Central memory CD8-positive, alpha-beta T cell (primary cell): ENCODE measurements around the gene C22orf15.

ENCODE experiments used
- ATAC-seq: fragments of 150-1000 bp; cut with Tn5 transposase; replicated peaks from 2 replicates; pipeline ENCODE4 v1.10.0; 2022; ENCODE audit warnings: mild to moderate bottlenecking, moderate FRiP score, moderate number of reproducible peaks; ENCODE audit not compliant: poor library complexity, severe bottlenecking; ENCODE audit errors: extremely low read depth
- DNase-seq, 2 donors: peaks; one replicate each; pipeline ENCODE4 v3.0.0; 2021; ENCODE audit warnings: low spot score in 2 of 2
- H3K27ac Mint-ChIP-seq: one replicate; pipeline ENCODE4 v1.8.0; 2022; ENCODE audit warnings: low read depth, mild to moderate bottlenecking, moderate library complexity, mixed read lengths
- H3K27me3 Mint-ChIP-seq: one replicate; pipeline ENCODE4 v1.8.0; 2022; ENCODE audit warnings: mixed read lengths
- H3K36me3 Mint-ChIP-seq: one replicate; pipeline ENCODE4 v1.8.0; 2022; ENCODE audit warnings: mild to moderate bottlenecking, moderate library complexity, mixed read lengths; ENCODE audit not compliant: insufficient read depth
- H3K4me1 Mint-ChIP-seq: one replicate; pipeline ENCODE4 v1.8.0; 2022; ENCODE audit warnings: mixed read lengths
- H3K4me3 Mint-ChIP-seq: one replicate; pipeline ENCODE4 v1.8.0; 2022; ENCODE audit warnings: mild to moderate bottlenecking, moderate library complexity, mixed read lengths
- H3K9me3 Mint-ChIP-seq: one replicate; pipeline ENCODE4 v1.8.0; 2022; ENCODE audit warnings: mixed read lengths

Gene C22orf15

GRCh38 chr22:23753385-23753784, 9.4 kb upstream of the C22orf15 start:
- peaks cover 13% of the 10 kb centered on the region for H3K4me1 Mint-ChIP-seq
- no peak overlapping the region for H3K27ac Mint-ChIP-seq
- no peaks in the 10 kb centered on the region for H3K27me3 Mint-ChIP-seq
- ATAC-seq (no peak), DNase-seq (no peak)
- peak overlapping the region; percentile 48 for H3K4me3 Mint-ChIP-seq
- H3K9me3 Mint-ChIP-seq = no peaks in the 10 kb centered on the region
- H3K36me3 Mint-ChIP-seq = peaks cover 3% of the 10 kb centered on the region

DNA sequence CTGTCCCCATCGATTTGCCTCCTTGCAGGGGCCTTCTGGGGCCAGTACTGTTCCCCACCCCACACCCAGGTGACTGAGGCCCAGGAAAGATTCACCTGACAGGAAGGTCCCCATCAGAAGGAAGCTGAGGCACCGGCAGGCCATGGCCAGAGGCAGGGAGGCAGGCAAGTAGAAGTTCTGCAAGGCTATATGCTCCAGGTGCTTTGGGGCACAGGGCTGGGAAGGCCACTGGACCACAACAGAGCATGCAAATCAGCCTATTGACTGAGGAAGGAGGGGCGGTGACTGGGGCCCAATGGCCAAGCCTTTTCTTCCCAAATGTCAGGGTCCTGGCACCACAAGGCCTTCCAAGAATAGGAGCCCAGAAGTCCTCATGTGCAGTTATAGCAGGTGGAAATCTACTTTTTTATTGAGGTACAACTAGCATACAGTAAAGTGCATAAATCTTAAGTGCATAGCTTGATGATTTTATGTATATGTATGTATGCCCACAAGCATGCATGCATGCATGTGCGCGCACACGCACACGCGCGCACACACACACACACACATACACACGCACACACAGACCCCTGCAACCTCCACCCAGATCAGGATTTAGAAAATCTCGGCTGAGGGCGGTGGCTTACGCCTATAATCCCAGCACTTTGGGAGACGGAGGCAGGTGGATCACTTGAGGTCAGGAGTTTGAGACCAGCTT, 8.4 kb upstream of the C22orf15 start, which contains the start of gene VPREB3:
Gene VPREB3, minus strand, starts transcription at position 206 of the 700 bp plus-strand sequence. Its CDS starts 62 bp downstream, at position 144.
- Mint-ChIP-seq H3K27ac (no peak within 1 kb of the TSS), H3K9me3 (no peaks in the 10 kb centered on the region), H3K4me1 (peaks cover 13% of the 10 kb centered on the region), H3K36me3 (peaks cover 3% of the 10 kb centered on the region), H3K27me3 (no peaks in the 10 kb centered on the region), H3K4me3 (peak within 1 kb of the TSS; percentile 48)
- DNase-seq (no peak), ATAC-seq (no peak)

DNA sequence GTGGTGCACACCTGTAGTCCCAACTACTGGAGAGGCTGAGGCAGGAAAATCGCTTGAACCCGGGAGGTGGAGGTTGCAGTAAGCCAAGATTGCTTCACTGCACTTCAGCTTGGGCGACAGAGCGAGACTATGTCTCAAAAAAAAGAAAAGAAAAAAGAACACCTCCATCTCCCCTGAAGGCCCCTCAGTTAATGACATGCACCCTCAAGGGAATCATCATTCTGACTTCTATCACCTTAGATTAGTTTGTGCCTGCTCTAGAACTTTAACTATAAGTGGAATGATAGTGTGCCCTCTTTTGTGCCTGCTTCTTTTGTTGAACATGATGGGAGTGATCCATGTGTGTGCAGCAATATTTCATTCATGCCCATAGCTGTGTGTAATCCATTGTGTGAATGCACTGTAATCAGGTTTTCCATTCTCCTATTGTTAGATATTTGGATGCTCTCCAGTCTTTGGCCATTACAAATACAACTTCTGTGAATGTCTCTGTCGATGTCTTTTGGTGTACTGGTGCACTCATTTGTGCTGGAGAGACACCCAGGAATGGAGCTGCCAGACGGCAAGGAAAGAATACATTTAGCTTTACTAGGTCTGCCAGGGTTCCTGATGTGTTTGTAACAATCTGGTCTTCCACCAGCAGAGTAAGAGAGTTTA, 7.7 kb upstream of the C22orf15 start:
- Mint-ChIP-seq H3K27me3 (no peaks in the 10 kb centered on the region), H3K4me1 (peaks cover 6% of the 10 kb centered on the region), H3K36me3 (peaks cover 2% of the 10 kb centered on the region), H3K27ac (no peak overlapping the region), H3K9me3 (no peaks in the 10 kb centered on the region), H3K4me3 (no peak overlapping the region)
- ATAC-seq (no peak), DNase-seq (no peak)

GRCh38 chr22:23755711-23756110, 7.1 kb upstream of the C22orf15 start:
- H3K4me1 Mint-ChIP-seq = peaks cover under 1% of the 10 kb centered on the region
- H3K4me3 Mint-ChIP-seq = no peak overlapping the region

DNA sequence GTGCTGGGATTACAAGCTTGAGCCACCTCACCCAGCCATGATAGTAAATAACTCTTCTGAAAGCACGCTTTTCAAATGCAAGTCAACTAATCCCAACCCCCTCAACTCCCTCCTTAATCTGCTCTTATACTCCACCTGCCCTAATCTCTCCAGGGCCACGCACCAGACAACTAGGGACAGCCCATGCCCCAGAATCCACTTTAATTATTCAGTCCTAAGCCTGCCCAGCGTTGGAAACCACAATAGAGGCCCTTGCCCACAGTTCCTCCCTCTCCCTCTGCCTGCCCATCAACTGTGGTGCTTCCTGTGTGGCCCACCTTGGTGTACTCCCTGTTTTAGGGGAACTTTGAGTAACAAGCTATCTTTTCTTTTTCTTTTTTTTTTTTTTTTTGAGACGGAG, 5.9 kb upstream of the C22orf15 start:
- ATAC-seq = no peak
- Mint-ChIP-seq H3K27me3 (no peaks in the 10 kb centered on the region), H3K36me3 (peaks cover 1% of the 10 kb centered on the region), H3K4me1 (no peaks in the 10 kb centered on the region), H3K4me3 (no peak overlapping the region), H3K9me3 (no peaks in the 10 kb centered on the region), H3K27ac (no peak overlapping the region)
- DNase-seq = no peak

More at GRCh38 chr22:23755711-23756110, 7.1 kb upstream of the C22orf15 start:
- no peaks in the 10 kb centered on the region for H3K27me3 Mint-ChIP-seq
- no peaks in the 10 kb centered on the region for H3K9me3 Mint-ChIP-seq
- DNase-seq = no peak
- no peak for ATAC-seq
- no peak overlapping the region for H3K27ac Mint-ChIP-seq
- peaks cover 1% of the 10 kb centered on the region for H3K36me3 Mint-ChIP-seq

- no peak for DNase-seq
- ATAC-seq = no peak
- Mint-ChIP-seq H3K4me3 (no peak overlapping the region), H3K9me3 (no peaks in the 10 kb centered on the region), H3K27ac (no peak overlapping the region), H3K4me1 (peaks cover 18% of the 10 kb centered on the region), H3K27me3 (no peaks in the 10 kb centered on the region), H3K36me3 (peaks cover 4% of the 10 kb centered on the region)
Observed at GRCh38 chr22:23759566-23759965, 3.2 kb upstream of the C22orf15 start.

DNA sequence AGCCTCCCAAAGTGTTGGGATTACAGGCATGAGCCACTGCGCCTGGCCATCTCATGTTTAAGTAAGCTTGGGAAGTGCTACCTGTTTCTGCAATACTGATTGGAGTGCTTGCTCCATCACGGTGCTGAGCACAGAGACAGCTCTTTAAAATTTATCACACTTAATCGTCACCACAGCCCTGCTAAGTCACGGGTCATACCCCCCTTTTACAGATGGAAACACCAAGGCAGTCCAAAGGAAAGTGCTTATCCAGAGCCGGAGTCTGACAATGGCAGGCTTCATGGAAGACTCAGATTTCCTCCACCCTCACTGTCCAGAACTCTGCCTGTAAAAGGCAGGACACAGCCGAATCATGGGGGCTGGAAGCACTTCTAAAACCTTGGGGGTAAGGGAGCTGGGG, 2.7 kb upstream of the C22orf15 start:
- Mint-ChIP-seq H3K4me1 (peaks cover 18% of the 10 kb centered on the region), H3K4me3 (no peak overlapping the region), H3K27ac (no peak overlapping the region), H3K27me3 (no peaks in the 10 kb centered on the region), H3K9me3 (no peaks in the 10 kb centered on the region), H3K36me3 (peaks cover 5% of the 10 kb centered on the region)
- no peak for ATAC-seq
- no peak for DNase-seq

DNA sequence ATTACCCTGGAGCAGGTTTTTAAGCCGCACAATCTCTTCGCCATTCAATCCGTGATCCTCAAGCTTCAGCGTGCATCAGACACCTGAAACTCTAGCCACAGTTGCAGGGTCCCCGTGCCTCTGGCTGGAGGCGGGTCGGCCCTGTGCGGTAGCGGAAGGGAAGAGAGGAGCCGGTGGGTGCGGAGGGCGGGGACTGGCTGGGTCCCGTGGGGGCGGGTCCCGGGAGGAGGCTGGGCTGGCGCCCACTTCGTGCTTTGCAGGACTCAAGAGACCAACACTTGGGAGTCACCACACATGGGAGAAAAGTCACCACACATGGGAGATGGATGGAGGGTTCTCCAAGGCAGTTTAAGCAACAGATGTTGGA, 772 bp downstream of the C22orf15 start:
- DNase-seq (no peak), ATAC-seq (peak; percentile 26)
- peak overlapping the region; percentile 44 for H3K27ac Mint-ChIP-seq
- H3K4me1 Mint-ChIP-seq = peaks cover 28% of the 10 kb centered on the region
- peak overlapping the region; percentile 78 for H3K4me3 Mint-ChIP-seq
- no peaks in the 10 kb centered on the region for H3K9me3 Mint-ChIP-seq
- peaks cover 6% of the 10 kb centered on the region for H3K36me3 Mint-ChIP-seq
- H3K27me3 Mint-ChIP-seq = no peaks in the 10 kb centered on the region

- ATAC-seq (no peak), DNase-seq (no peak)
- H3K9me3 Mint-ChIP-seq = no peaks in the 10 kb centered on the region
- peak overlapping the region; percentile 78 for H3K4me3 Mint-ChIP-seq
- H3K4me1 Mint-ChIP-seq = peaks cover 28% of the 10 kb centered on the region
- no peak overlapping the region for H3K27ac Mint-ChIP-seq
- H3K36me3 Mint-ChIP-seq = peaks cover 6% of the 10 kb centered on the region
- no peaks in the 10 kb centered on the region for H3K27me3 Mint-ChIP-seq
Observed at GRCh38 chr22:23763954-23764353, 1.2 kb downstream of the C22orf15 start.

GRCh38 chr22:23764899-23765881, 2.4 kb downstream of the C22orf15 start:
- Mint-ChIP-seq H3K9me3 (no peaks in the 10 kb centered on the region), H3K4me3 (peak overlapping the region; percentile 55), H3K36me3 (peaks cover 7% of the 10 kb centered on the region), H3K4me1 (peaks cover 28% of the 10 kb centered on the region), H3K27me3 (no peaks in the 10 kb centered on the region), H3K27ac (peak overlapping the region; percentile 16)
- ATAC-seq (no peak), DNase-seq (no peak)

GRCh38 chr22:23767303-23767672, 4.5 kb downstream of the C22orf15 start:
- no peaks in the 10 kb centered on the region for H3K27me3 Mint-ChIP-seq
- DNase-seq (no peak), ATAC-seq (no peak)
- H3K4me3 Mint-ChIP-seq = peak overlapping the region; percentile 81
- H3K36me3 Mint-ChIP-seq = peaks cover 10% of the 10 kb centered on the region
- H3K4me1 Mint-ChIP-seq = peaks cover 33% of the 10 kb centered on the region
- H3K27ac Mint-ChIP-seq = no peak overlapping the region
- no peaks in the 10 kb centered on the region for H3K9me3 Mint-ChIP-seq

DNA sequence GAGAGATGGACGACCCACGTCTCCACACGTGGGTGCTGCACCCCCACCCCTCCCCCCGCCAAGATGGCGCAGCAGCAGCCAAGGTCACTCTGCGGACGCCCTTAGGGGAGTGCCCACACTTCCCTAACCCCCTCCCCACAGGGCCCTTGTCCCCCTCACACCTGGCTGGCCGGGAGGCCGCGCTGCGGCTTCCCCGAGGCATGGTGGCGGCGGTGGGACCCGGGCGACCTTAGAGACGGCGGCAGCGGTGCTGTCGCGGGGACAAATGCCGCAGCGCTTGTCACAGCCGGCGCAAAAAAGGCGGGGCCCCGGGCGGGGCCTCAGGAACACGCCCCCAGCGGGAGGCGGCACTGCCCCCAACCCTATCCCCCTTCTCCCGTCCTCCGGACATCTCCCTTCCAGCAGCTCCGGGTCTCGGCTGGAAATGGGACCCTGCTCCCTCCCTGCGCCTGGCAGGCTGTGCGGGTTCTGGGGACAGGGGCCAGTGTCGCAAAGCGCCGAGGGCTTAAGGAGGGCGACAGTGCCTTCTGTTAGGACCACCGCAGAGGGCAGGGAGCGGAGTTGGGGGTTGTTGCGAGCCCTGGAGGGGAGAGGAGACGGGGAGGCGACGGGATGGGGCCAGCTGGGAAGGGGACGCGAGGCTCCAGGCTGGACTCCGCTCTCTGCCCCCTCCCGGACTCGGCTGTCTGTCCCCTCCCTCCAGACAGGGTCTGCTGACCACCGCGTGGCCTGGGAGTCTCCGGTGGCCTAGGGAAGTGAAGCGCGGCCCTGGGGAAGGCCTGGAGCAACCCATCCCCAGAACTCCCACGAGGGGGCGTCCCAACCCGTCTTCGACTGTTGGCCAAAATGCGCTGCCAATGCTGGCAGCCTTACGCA, 5.1 kb downstream of the C22orf15 start, which contains the start of gene CHCHD10:
Gene CHCHD10, minus strand, starts transcription at position 300 of the 876 bp plus-strand sequence. Its CDS starts 98 bp downstream, at position 202.
- H3K27ac Mint-ChIP-seq = no peak within 1 kb of the TSS
- peak; percentile 56 to 65 for DNase-seq
- no peaks in the 10 kb centered on the region for H3K9me3 Mint-ChIP-seq
- ATAC-seq = peak; percentile 67
- H3K27me3 Mint-ChIP-seq = no peaks in the 10 kb centered on the region
- peaks cover 29% of the 10 kb centered on the region for H3K4me1 Mint-ChIP-seq
- H3K36me3 Mint-ChIP-seq = peaks cover 9% of the 10 kb centered on the region
- peak within 1 kb of the TSS; percentile 81 for H3K4me3 Mint-ChIP-seq
